ENCODE measurements around the gene ARF3. TPM values are rescaled to one million over a fixed set of nuclear protein-coding genes. Genes with fewer than 3 reads are reported as not detected.

ARF3 gene
- polyA plus RNA-seq, 2 of the 4 experiments (the other 2 are of a cell fraction) = 138 to 287 TPM

GRCh38 chr12:48889679-48890078 is 67.6 kb downstream of the ARF3 start:
- WGBS (ENCODE audit: missing lambda C conversion rate) = 83% methylated on average over 3 of the region's 3 CpGs
- no peak for FAIRE-seq
- ChIA-PET POLR2A (interaction anchor here (1.0 to 3.7 kb wide), 3 partner anchors 24 to 37 kb away, joined by 4 to 63 read pairs (median 54); partner anchors contain the start of genes DDX23 and RND1), CTCF (interaction anchor here (1.2 to 33.1 kb wide), 25 partner anchors 11 to 381 kb away, joined by 3 to 1365 read pairs (median 14); partner anchors contain the start of genes DDX23, FKBP11, RND1 and WNT1)
- Histone ChIP-seq H3K4me2 (no peak overlapping the region), H3K4me1 (peaks cover 25% of the 10 kb centered on the region), H3K9me3 (no peaks in the 10 kb centered on the region), H3K27ac (peak overlapping the region; percentile 34 to 76; a peak in 4 of 6 replicates), H3K4me3 (no peak overlapping the region)
- no peak for DNase-seq (ENCODE audit: low read depth in 1 of 2, low spot score in 1 of 2)
- no peak for TF ChIP-seq HDAC2 (IDR thresholded peaks at IDR 0.05)
- no peak for TF ChIP-seq NR3C1 (IDR thresholded peaks at IDR 0.05)
- TF ChIP-seq ESRRA (IDR thresholded peaks at IDR 0.05; ENCODE audit: borderline replicate concordance, low read length) = no peak
- TF ChIP-seq NFE2L2 (conservative IDR thresholded peaks at IDR 0.05; ENCODE audit: low read length) = no peak
- no peak for TF ChIP-seq CBX2 (IDR thresholded peaks at IDR 0.05; ENCODE audit: borderline replicate concordance, low read depth)
- no peak for TF ChIP-seq MAX (IDR thresholded peaks at IDR 0.05)
- no peak for TF ChIP-seq CTCF (IDR thresholded peaks at IDR 0.05)
- TF ChIP-seq NPAS2 (CRISPR knock-in tag; IDR thresholded peaks at IDR 0.05; ENCODE audit: borderline replicate concordance) = no peak
- no peak for ATAC-seq

Small RNAs within 50 kb of the gene (small RNA-seq; reads per million reads assigned to genes)
- gene AC073610.1 (0 reads per million in 6 experiments), gene RNU6-600P (0 reads per million in 6 experiments), gene RNU6-940P (0 reads per million in 6 experiments)

Other genes with a start within 250 kb of the ARF3 start
- gene CCNT1, start 240.8 kb downstream of the ARF3 start, polyA plus RNA-seq (2011; rRNA removed) = 54.5 and 56.2 TPM in 2 replicates
- gene CCNT1, start 240.8 kb downstream of the ARF3 start, polyA plus RNA-seq (2017; fragmentation: RNase III; extraction: RNeasy Plus Mini Kit Qiagen cat#74134 plus additional on column Dnase treatment) = 12.9 to 13.0 TPM (median 13.0 TPM) in 3 replicates
- gene ADCY6, start 168.4 kb downstream of the ARF3 start, polyA plus RNA-seq (2011; rRNA removed) = 16.3 and 20.9 TPM in 2 replicates
- 18.2 to 20.8 TPM (median 19.8 TPM) in 3 replicates for gene ADCY6, start 168.4 kb downstream of the ARF3 start, polyA plus RNA-seq (2017; fragmentation: RNase III; extraction: RNeasy Plus Mini Kit Qiagen cat#74134 plus additional on column Dnase treatment)
- gene CACNB3, start 139.0 kb downstream of the ARF3 start, polyA plus RNA-seq (2011; rRNA removed) = 12.9 and 15.4 TPM in 2 replicates
- 17.2 to 25.8 TPM (median 23.9 TPM) in 3 replicates for gene CACNB3, start 139.0 kb downstream of the ARF3 start, polyA plus RNA-seq (2017; fragmentation: RNase III; extraction: RNeasy Plus Mini Kit Qiagen cat#74134 plus additional on column Dnase treatment)
- gene DDX23, start 105.3 kb downstream of the ARF3 start, polyA plus RNA-seq (2011; rRNA removed) = 132 TPM in 2 replicates
- 112 to 119 TPM (median 116 TPM) in 3 replicates for gene DDX23, start 105.3 kb downstream of the ARF3 start, polyA plus RNA-seq (2017; fragmentation: RNase III; extraction: RNeasy Plus Mini Kit Qiagen cat#74134 plus additional on column Dnase treatment)
- gene RND1, start 91.6 kb downstream of the ARF3 start, polyA plus RNA-seq (2011; rRNA removed) = 37.8 and 54.5 TPM in 2 replicates
- gene RND1, start 91.6 kb downstream of the ARF3 start, polyA plus RNA-seq (2017; fragmentation: RNase III; extraction: RNeasy Plus Mini Kit Qiagen cat#74134 plus additional on column Dnase treatment) = 16.8 to 28.7 TPM (median 26.5 TPM) in 3 replicates
- 50.9 and 61.9 TPM in 2 replicates for gene FKBP11, start 32.0 kb downstream of the ARF3 start, polyA plus RNA-seq (2011; rRNA removed)
- 41.2 to 45.5 TPM (median 42.2 TPM) in 3 replicates for gene FKBP11, start 32.0 kb downstream of the ARF3 start, polyA plus RNA-seq (2017; fragmentation: RNase III; extraction: RNeasy Plus Mini Kit Qiagen cat#74134 plus additional on column Dnase treatment)
- 1.8 and 2.0 TPM in 2 replicates for gene WNT10B, start 14.2 kb upstream of the ARF3 start, polyA plus RNA-seq (2011; rRNA removed)
- gene WNT10B, start 14.2 kb upstream of the ARF3 start, polyA plus RNA-seq (2017; fragmentation: RNase III; extraction: RNeasy Plus Mini Kit Qiagen cat#74134 plus additional on column Dnase treatment) = 1.5 to 1.9 TPM (median 1.7 TPM) in 3 replicates
- gene WNT1, start 20.8 kb upstream of the ARF3 start, polyA plus RNA-seq (2011; rRNA removed) = not detected in 2 replicates
- gene WNT1, start 20.8 kb upstream of the ARF3 start, polyA plus RNA-seq (2017; fragmentation: RNase III; extraction: RNeasy Plus Mini Kit Qiagen cat#74134 plus additional on column Dnase treatment) = not detected in 3 replicates
- gene DDN, start 41.9 kb upstream of the ARF3 start, polyA plus RNA-seq (2011; rRNA removed) = 0.12 TPM in 2 replicates
- gene DDN, start 41.9 kb upstream of the ARF3 start, polyA plus RNA-seq (2017; fragmentation: RNase III; extraction: RNeasy Plus Mini Kit Qiagen cat#74134 plus additional on column Dnase treatment) = 0.34 to 0.50 TPM (median 0.38 TPM) in 3 replicates
- gene PRKAG1, start 61.3 kb upstream of the ARF3 start, polyA plus RNA-seq (2011; rRNA removed) = 100 and 117 TPM in 2 replicates
- 40.0 to 42.8 TPM (median 41.9 TPM) in 3 replicates for gene PRKAG1, start 61.3 kb upstream of the ARF3 start, polyA plus RNA-seq (2017; fragmentation: RNase III; extraction: RNeasy Plus Mini Kit Qiagen cat#74134 plus additional on column Dnase treatment)
- gene KMT2D, start 103.3 kb upstream of the ARF3 start, polyA plus RNA-seq (2011; rRNA removed) = 17.6 and 21.4 TPM in 2 replicates
- 20.0 to 24.8 TPM (median 20.8 TPM) in 3 replicates for gene KMT2D, start 103.3 kb upstream of the ARF3 start, polyA plus RNA-seq (2017; fragmentation: RNase III; extraction: RNeasy Plus Mini Kit Qiagen cat#74134 plus additional on column Dnase treatment)
- 4.0 TPM in 2 replicates for gene RHEBL1, start 112.5 kb upstream of the ARF3 start, polyA plus RNA-seq (2011; rRNA removed)
- 1.8 to 2.4 TPM (median 2.1 TPM) in 3 replicates for gene RHEBL1, start 112.5 kb upstream of the ARF3 start, polyA plus RNA-seq (2017; fragmentation: RNase III; extraction: RNeasy Plus Mini Kit Qiagen cat#74134 plus additional on column Dnase treatment)
- not detected in 2 replicates for gene DHH, start 137.3 kb upstream of the ARF3 start, polyA plus RNA-seq (2011; rRNA removed)
- not detected in 3 replicates for gene DHH, start 137.3 kb upstream of the ARF3 start, polyA plus RNA-seq (2017; fragmentation: RNase III; extraction: RNeasy Plus Mini Kit Qiagen cat#74134 plus additional on column Dnase treatment)
- 25.1 and 35.7 TPM in 2 replicates for gene LMBR1L, start 153.4 kb upstream of the ARF3 start, polyA plus RNA-seq (2011; rRNA removed)
- 12.9 to 20.0 TPM (median 16.7 TPM) in 3 replicates for gene LMBR1L, start 153.4 kb upstream of the ARF3 start, polyA plus RNA-seq (2017; fragmentation: RNase III; extraction: RNeasy Plus Mini Kit Qiagen cat#74134 plus additional on column Dnase treatment)
- gene TUBA1B, start 173.9 kb upstream of the ARF3 start, polyA plus RNA-seq (2011; rRNA removed) = 2,708 and 2,745 TPM in 2 replicates
- 2,367 to 2,820 TPM (median 2,590 TPM) in 3 replicates for gene TUBA1B, start 173.9 kb upstream of the ARF3 start, polyA plus RNA-seq (2017; fragmentation: RNase III; extraction: RNeasy Plus Mini Kit Qiagen cat#74134 plus additional on column Dnase treatment)
- gene TUBA1A, start 231.6 kb upstream of the ARF3 start, polyA plus RNA-seq (2011; rRNA removed) = 163 and 231 TPM in 2 replicates
- 218 to 241 TPM (median 222 TPM) in 3 replicates for gene TUBA1A, start 231.6 kb upstream of the ARF3 start, polyA plus RNA-seq (2017; fragmentation: RNase III; extraction: RNeasy Plus Mini Kit Qiagen cat#74134 plus additional on column Dnase treatment)